NCI-H1694 (cell line): ENCODE measurements around the gene TRIM74.
"Not testable (repeated sequence)": the region's sequence is repeated elsewhere in the genome, so short reads cannot be mapped to it uniquely, and the experiment has no call there.

ENCODE experiments used
- DNase-seq: peaks from one replicate; lab custom pipeline; 2025; lab: John Stamatoyannopoulos, UW

The TRIM74 gene

GRCh38 chr7:72968980-72969516, at the start of gene TRIM74:
TSS of gene TRIM74 (minus strand) at chr7:72969466. CDS start at chr7:72966157, 3,309 bp downstream.
- DNase-seq, result not testable (repeated sequence)

GRCh38 chr7:73006491-73006890, 37.2 kb upstream of the TRIM74 start:
- DNase-seq, result not testable (repeated sequence)

- not testable (repeated sequence) for DNase-seq
Measured at GRCh38 chr7:73005693-73006447, 36.6 kb upstream of the TRIM74 start.

GRCh38 chr7:73005356-73005692, 36.1 kb upstream of the TRIM74 start:
- DNase-seq, result not testable (repeated sequence)

GRCh38 chr7:72997887-72998468, 28.7 kb upstream of the TRIM74 start:
- DNase-seq, result not testable (repeated sequence)

GRCh38 chr7:72997447-72997846, 28.2 kb upstream of the TRIM74 start:
- DNase-seq, result not testable (repeated sequence)

- not testable (repeated sequence) for DNase-seq
Measured at GRCh38 chr7:72995484-72995883, 26.2 kb upstream of the TRIM74 start.

- DNase-seq, result not testable (repeated sequence)
Measured at GRCh38 chr7:72990146-72990913, 21.1 kb upstream of the TRIM74 start.

- DNase-seq, result not testable (repeated sequence)
Measured at GRCh38 chr7:72982084-72982483, 12.8 kb upstream of the TRIM74 start.

GRCh38 chr7:72980382-72980781, 11.1 kb upstream of the TRIM74 start:
- DNase-seq, result not testable (repeated sequence)

GRCh38 chr7:72976434-72976833, 7.2 kb upstream of the TRIM74 start:
- DNase-seq, result not testable (repeated sequence)

- not testable (repeated sequence) for DNase-seq
Measured at GRCh38 chr7:72975656-72976286, 6.5 kb upstream of the TRIM74 start.

GRCh38 chr7:72974781-72975180, 5.5 kb upstream of the TRIM74 start:
- DNase-seq, result not testable (repeated sequence)

- DNase-seq, result not testable (repeated sequence)
Measured at GRCh38 chr7:72971505-72971904, 2.2 kb upstream of the TRIM74 start.

- not testable (repeated sequence) for DNase-seq
Measured at GRCh38 chr7:72969688-72970087, 422 bp upstream of the TRIM74 start.

GRCh38 chr7:72966892-72967291, 2.4 kb downstream of the TRIM74 start:
- not testable (repeated sequence) for DNase-seq

- DNase-seq, result not testable (repeated sequence)
Measured at GRCh38 chr7:72965186-72965975, 3.9 kb downstream of the TRIM74 start.

- DNase-seq, result not testable (repeated sequence)
Measured at GRCh38 chr7:72963056-72963455, 6.2 kb downstream of the TRIM74 start.

GRCh38 chr7:72961346-72961650, 8.0 kb downstream of the TRIM74 start:
- not testable (repeated sequence) for DNase-seq

GRCh38 chr7:72960626-72961345, 8.5 kb downstream of the TRIM74 start:
- not testable (repeated sequence) for DNase-seq

GRCh38 chr7:72960029-72960428, 9.2 kb downstream of the TRIM74 start:
- not testable (repeated sequence) for DNase-seq
